GM18499 (cell line): ENCODE results near the gene NDUFA13.

Experiments
- ATAC-seq: cut with Tn5 transposase; IDR thresholded peaks from one replicate; pipeline ENCODE4 v1.9.1; 2021; ENCODE audit warnings: moderate number of reproducible peaks; ENCODE audit not compliant: insufficient read depth, unreplicated experiment

NDUFA13 gene

DNA sequence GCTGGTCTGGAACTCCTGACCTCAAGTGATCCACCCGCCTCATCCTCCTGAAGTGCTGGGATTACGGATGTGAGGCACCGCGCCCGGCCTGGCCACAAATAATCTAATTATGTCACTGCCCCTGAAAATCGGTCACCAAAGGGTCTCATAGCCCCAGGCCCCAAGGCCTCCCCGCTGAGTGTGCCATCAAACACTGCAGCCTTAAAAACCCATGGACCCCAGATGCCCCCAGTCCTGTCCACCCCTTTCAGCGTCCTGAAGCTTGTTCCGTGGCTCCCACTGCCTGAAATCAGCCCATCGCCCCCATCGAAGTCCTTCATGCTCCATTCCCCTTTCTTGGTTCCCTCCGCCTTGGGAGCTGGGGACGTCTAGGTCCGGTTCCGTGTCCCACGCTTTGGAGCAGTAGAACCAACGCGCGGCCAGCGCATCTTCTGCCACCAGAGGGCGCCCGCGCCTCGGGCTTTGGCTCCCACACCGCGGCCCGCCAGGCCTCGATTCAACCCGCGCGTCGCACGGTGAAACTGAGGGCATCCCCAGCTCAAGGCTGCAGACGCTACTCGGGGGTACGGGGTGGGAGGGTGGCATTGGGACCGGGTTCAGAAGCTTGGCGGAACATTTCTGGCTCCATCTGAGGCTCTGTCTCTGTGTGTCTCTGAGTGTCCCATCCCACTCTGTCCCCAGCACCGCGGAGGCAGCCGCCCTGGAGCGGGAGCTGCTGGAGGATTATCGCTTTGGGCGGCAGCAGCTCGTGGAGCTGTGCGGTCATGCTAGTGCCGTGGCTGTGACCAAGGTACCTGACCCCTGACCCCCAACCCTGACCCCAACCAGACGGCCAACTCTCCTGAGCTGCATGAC, 16.2 kb downstream of the NDUFA13 start:
- ATAC-seq = no peak

DNA sequence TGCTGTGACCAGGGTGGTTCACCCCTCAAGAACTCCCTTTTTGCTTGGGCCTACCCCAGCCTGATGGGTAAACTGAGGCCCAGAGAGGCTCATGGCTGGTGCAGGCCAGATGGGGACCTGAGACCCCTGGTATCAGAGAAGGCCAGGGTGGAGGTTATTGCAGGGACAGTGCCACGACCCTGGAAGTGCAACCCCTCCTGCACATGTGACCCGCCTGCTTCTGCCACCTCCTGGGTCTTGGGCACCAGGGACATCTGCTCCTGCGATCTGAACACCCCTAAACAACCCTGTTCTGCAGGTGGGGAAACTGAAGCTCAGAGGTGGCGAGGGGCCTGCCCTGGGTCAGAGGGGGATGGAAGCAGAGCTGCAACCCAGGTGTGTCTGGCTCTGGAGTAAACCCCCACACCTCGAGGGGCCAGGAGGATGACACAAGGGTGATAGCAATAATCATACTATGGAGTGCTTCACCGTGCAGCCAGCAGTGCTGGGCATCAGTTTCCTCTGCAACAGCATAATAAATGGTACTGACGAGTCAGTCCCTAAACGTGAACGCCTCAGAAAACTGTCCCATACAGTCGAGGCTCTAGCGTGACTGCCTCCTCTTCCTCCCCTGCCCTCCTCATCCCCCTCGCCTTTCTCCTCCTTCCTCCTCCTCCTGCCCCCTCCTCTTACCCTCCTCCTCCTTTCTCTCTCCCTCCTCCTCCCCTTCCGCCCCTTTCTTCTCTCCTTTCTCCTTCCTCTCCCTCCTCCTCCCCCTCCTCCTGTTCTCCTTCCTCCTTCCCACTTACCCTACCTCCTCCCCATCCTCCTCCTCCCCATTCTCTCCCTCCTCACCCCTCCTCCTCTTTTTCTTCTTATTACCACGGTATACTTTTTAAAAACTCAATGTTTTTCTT, 17.0 kb downstream of the NDUFA13 start:
- ATAC-seq = no peak

GRCh38 chr19:19533841-19534240, 17.8 kb downstream of the NDUFA13 start:
- no peak for ATAC-seq

DNA sequence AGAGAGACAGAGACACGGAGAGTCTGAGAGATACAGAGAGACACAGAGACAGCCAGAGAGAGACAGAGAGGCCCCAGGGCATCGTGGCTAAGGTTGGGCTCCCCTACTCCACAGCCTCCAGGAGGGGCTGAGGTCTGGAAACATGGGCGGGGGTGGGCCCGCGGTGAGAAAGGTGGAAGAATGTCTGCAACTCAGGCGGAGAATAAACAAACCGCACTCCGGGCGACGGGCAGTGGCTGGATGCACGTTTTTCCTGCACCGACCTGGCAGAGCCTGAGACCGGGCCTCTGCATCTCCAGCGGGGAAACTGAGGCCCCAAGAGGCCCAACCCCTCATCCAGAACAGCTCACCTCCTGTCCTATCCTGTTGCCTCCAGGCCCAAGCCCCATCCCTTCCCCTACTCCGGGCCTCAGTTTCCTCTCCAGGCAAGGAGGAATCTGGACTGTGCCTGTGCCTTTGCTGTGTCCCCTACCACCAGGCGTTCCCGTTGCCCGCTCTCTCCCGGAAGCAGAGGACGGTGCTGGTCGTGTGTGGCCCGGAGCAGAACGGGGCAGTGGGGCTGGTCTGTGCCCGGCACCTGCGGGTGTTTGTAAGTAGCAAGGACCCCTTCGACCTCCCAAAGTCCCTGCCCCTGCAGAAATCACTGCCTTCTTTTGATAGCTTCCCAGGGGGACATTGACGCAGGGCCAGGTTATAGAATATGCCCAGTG, 18.7 kb downstream of the NDUFA13 start:
- no peak for ATAC-seq

- ATAC-seq = no peak
These were observed 19.5 kb downstream of the NDUFA13 start for GRCh38 chr19:19535311-19536191.

DNA sequence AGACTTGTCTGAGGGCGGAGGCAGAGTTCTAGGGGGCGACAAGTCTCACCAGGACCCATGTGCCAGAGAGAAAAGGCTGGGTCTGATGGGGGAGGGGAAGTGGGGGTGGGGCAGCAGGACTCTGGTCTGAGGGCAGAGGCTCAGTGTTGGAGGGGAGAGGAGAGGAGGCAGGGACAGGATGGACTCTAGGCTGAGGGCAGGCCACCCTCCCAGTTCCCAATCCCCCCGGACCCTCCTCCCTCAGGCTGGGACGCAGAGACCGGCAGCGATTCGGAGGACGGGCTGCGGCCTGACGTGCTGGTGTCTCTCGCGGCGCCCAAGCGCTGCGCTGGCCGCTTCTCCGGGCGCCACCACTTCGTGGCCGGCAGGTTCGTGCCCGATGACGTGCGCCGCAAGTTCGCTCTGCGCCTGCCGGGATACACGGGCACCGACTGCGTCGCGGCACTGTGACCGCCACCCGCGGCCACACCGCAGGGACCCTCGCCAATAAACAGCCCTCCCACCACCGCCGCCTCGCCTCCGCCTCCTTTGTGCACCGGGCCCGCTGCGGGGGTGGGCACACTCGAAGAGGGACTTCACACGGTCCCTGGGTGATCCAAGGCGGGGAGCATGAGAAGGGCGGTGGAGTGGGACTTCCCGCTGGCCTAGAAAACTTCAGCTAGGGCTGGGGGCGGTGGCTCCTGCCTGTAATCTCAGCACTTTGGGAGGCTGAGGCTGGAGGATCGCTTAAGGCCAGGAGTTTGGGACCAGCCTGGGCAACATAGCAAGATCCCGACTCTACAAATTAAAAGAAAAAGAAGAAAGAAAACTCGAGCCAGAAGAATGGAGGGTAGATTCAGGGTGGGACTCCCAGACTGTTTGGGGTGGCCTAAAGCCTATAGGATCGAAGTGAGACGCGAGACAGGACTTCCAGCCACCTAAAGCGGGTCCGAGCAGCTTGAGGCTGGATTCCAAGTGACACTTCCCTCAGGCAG, 21.3 kb downstream of the NDUFA13 start:
- ATAC-seq = no peak

GRCh38 chr19:19538061-19538784, 22.2 kb downstream of the NDUFA13 start, which contains the start of gene CILP2:
Gene CILP2, plus strand, starts transcription at chr19:19538265. Its CDS starts 85 bp downstream, at chr19:19538350.
- ATAC-seq = no peak

DNA sequence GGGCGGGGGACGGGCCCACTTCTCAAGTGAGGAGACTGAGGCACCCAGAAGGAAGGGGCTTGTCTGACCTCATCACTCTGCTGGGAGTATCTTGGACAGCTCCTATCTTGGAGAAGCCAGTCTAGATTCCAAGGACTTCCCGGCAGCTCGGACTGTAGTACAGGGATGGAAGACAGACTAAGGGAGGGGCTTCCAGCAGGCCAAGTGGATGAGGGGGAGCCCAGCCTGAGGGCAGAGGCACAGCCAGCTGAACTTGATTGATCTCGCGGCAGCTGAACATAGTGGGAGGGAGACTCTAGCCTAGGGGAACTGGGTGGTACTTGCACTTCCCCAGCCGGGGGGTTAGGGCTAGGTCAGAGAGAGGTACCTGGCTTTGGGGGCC, 22.8 kb downstream of the NDUFA13 start:
- ATAC-seq = no peak

GRCh38 chr19:19539698-19540063, 23.7 kb downstream of the NDUFA13 start:
- no peak for ATAC-seq

- ATAC-seq = no peak
These were observed 24.2 kb downstream of the NDUFA13 start for GRCh38 chr19:19540064-19540714.

DNA sequence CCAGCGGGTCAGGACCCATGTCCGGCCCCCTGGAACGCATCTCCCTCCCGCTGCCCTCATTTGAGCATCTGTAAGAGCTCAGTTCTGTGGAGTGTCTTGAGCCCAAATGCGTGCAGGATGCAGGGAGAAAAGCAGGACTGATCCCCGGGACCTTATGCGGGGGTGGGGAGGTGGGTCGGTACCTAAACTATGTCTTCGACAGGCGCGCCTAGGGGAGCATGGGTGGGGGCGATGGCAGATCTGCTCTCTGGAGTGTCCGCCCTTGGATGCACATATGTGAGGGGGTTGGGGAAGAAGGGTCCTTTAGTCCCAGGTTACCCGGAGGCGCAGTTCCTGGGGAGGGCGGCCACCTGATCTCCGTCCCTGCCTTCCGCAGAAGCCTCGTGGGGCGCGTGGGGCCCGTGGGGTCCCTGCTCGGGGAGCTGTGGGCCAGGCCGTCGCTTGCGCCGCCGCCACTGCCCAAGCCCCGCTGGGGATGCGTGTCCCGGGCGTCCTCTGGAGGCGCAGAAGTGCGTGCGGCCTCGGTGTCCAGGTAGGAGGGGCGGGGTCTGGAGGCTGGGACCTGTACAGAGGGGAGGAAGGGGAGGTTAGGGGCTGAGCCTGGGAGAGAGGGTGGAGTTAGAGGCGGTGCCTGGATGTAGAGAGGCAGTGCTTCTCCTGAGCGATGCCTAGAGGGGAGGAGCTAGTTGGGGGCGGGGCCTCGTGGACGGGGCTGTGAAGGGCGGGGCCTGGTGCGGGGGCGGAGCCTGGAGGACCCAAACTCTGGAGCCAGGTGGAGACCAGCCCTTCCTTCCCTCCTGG, 24.9 kb downstream of the NDUFA13 start:
- no peak for ATAC-seq

GRCh38 chr19:19541616-19542015, 25.6 kb downstream of the NDUFA13 start:
- ATAC-seq = no peak

GRCh38 chr19:19542507-19542906, 26.5 kb downstream of the NDUFA13 start:
- no peak for ATAC-seq

- ATAC-seq = no peak
These were observed 27.1 kb downstream of the NDUFA13 start for GRCh38 chr19:19543101-19543500.

GRCh38 chr19:19543640-19544039, 27.6 kb downstream of the NDUFA13 start:
- no peak for ATAC-seq

- ATAC-seq = no peak
These were observed 28.4 kb downstream of the NDUFA13 start for GRCh38 chr19:19544257-19544953.
